Retinal pigment epithelial cell (primary cell): Measurements from ENCODE around the gene SCUBE1.

Experiments
- DNase-seq: peaks from one replicate; pipeline ENCODE4 v3.0.0-alpha.2; 2010; ENCODE audit warnings: low read depth
- H3K4me3 ChIP-seq: 2 replicates; pipeline ENCODE4 v1.5.1; 2011; ENCODE audit warnings: mild to moderate bottlenecking, low read length, control low read depth, moderate library complexity
- CTCF ChIP-seq: conservative IDR thresholded peaks from 2 replicates; pipeline ENCODE4 v1.5.1; 2011; ENCODE audit warnings: low read depth, low read length, control low read depth, inconsistent platforms

The SCUBE1 gene

GRCh38 chr22:43238526-43239006 is 104.6 kb downstream of the SCUBE1 start:
- no peak overlapping the region for H3K4me3 ChIP-seq
- no peak for TF ChIP-seq CTCF
- DNase-seq: no peak

GRCh38 chr22:43237280-43237679 is 105.9 kb downstream of the SCUBE1 start:
- DNase-seq: no peak
- no peak overlapping the region for H3K4me3 ChIP-seq
- no peak for TF ChIP-seq CTCF

GRCh38 chr22:43236411-43237166 is 106.6 kb downstream of the SCUBE1 start:
- DNase-seq: no peak
- no peak overlapping the region for H3K4me3 ChIP-seq
- TF ChIP-seq CTCF: no peak

- no peak for TF ChIP-seq CTCF
- H3K4me3 ChIP-seq: no peak overlapping the region
- DNase-seq: no peak
Observed at GRCh38 chr22:43235445-43236409, 107.4 kb downstream of the SCUBE1 start.

GRCh38 chr22:43234264-43234988 is 108.7 kb downstream of the SCUBE1 start:
- TF ChIP-seq CTCF: no peak
- no peak overlapping the region for H3K4me3 ChIP-seq
- DNase-seq: no peak

- H3K4me3 ChIP-seq: no peak overlapping the region
- no peak for DNase-seq
- TF ChIP-seq CTCF: no peak
Observed at GRCh38 chr22:43233529-43233928, 109.6 kb downstream of the SCUBE1 start.
